Measurements from ENCODE around the gene HSPA14. TPM values are rescaled to one million over a fixed set of nuclear protein-coding genes. Genes with fewer than 3 reads are reported as not detected.
"Not testable (repeated sequence)": the region's sequence is repeated elsewhere in the genome, so short reads cannot be mapped to it uniquely, and the experiment has no call there.

The HSPA14 gene
- total RNA-seq, 1 donor from 2014 or later, result 9.5 TPM

GRCh38 chr10:14837003-14837756, 926 bp upstream of the HSPA14 start:
- DNase-seq (ENCODE audit: low read depth), result peak; percentile 21

GRCh38 chr10:14838582-14839304, 637 bp downstream of the HSPA14 start:
- peak; percentile 12 for DNase-seq (ENCODE audit: low read depth)

GRCh38 chr10:14839305-14839695, 1.2 kb downstream of the HSPA14 start:
- peak; percentile 3 for DNase-seq (ENCODE audit: low read depth)

- no peak for DNase-seq (ENCODE audit: low read depth)
These were observed 2.1 kb downstream of the HSPA14 start for GRCh38 chr10:14840178-14840577.

GRCh38 chr10:14843327-14843988, 5.4 kb downstream of the HSPA14 start:
- no peak for DNase-seq (ENCODE audit: low read depth)

- DNase-seq (ENCODE audit: low read depth), result no peak
These were observed 6.8 kb downstream of the HSPA14 start for GRCh38 chr10:14844948-14845347.

GRCh38 chr10:14852236-14852635, 14.1 kb downstream of the HSPA14 start:
- no peak for DNase-seq (ENCODE audit: low read depth)

- no peak for DNase-seq (ENCODE audit: low read depth)
These were observed 17.3 kb downstream of the HSPA14 start for GRCh38 chr10:14855453-14855852.

- no peak for DNase-seq (ENCODE audit: low read depth)
These were observed 20.3 kb downstream of the HSPA14 start for GRCh38 chr10:14858338-14858960.

GRCh38 chr10:14859043-14859442, 20.9 kb downstream of the HSPA14 start:
- no peak for DNase-seq (ENCODE audit: low read depth)

- no peak for DNase-seq (ENCODE audit: low read depth)
These were observed 21.7 kb downstream of the HSPA14 start for GRCh38 chr10:14859775-14860174.

GRCh38 chr10:14860791-14861190, 22.7 kb downstream of the HSPA14 start:
- no peak for DNase-seq (ENCODE audit: low read depth)

GRCh38 chr10:14864466-14864865, 26.4 kb downstream of the HSPA14 start:
- DNase-seq (ENCODE audit: low read depth), result not testable (repeated sequence)

- not testable (repeated sequence) for DNase-seq (ENCODE audit: low read depth)
These were observed 26.8 kb downstream of the HSPA14 start for GRCh38 chr10:14864871-14865270.

GRCh38 chr10:14873090-14873760, 35.1 kb downstream of the HSPA14 start:
- no peak for DNase-seq (ENCODE audit: low read depth)

- DNase-seq (ENCODE audit: low read depth), result no peak
These were observed 37.8 kb downstream of the HSPA14 start for GRCh38 chr10:14875941-14876340.

GRCh38 chr10:14876764-14877163, 38.7 kb downstream of the HSPA14 start:
- DNase-seq (ENCODE audit: low read depth), result no peak

GRCh38 chr10:14878266-14879123, 40.4 kb downstream of the HSPA14 start, which contains the start of gene SUV39H2:
SUV39H2 (plus strand) TSS chr10:14878866; CDS start chr10:14878889, 23 bp downstream.
- peak; percentile 78 for DNase-seq (ENCODE audit: low read depth)

- peak; percentile 14 for DNase-seq (ENCODE audit: low read depth)
These were observed 41.2 kb downstream of the HSPA14 start for GRCh38 chr10:14879124-14879927.

GRCh38 chr10:14879928-14880193, 41.8 kb downstream of the HSPA14 start:
- no peak for DNase-seq (ENCODE audit: low read depth)
